HG02759 (cell line): ENCODE results near the gene LTN1.
"Not testable (repeated sequence)": the region's sequence is repeated elsewhere in the genome, so short reads cannot be mapped to it uniquely, and the experiment has no call there.

Experiments used
- ATAC-seq: cut with Tn5 transposase; IDR thresholded peaks from one replicate; pipeline ENCODE4 v1.9.1; 2021; ENCODE audit warnings: mild to moderate bottlenecking, moderate library complexity; ENCODE audit not compliant: unreplicated experiment

The LTN1 gene

GRCh38 chr21:28982637-28983036, 10.0 kb downstream of the LTN1 start:
- ATAC-seq, result no peak

GRCh38 chr21:28979092-28979491, 13.6 kb downstream of the LTN1 start:
- ATAC-seq, result no peak

- ATAC-seq, result no peak
Measured at GRCh38 chr21:28975397-28975796, 17.3 kb downstream of the LTN1 start.

- no peak for ATAC-seq
Measured at GRCh38 chr21:28974531-28975227, 18.0 kb downstream of the LTN1 start.

- no peak for ATAC-seq
Measured at GRCh38 chr21:28972398-28972797, 20.3 kb downstream of the LTN1 start.

- ATAC-seq, result no peak
Measured at GRCh38 chr21:28971171-28971570, 21.5 kb downstream of the LTN1 start.

GRCh38 chr21:28963831-28964230, 28.8 kb downstream of the LTN1 start:
- no peak for ATAC-seq

GRCh38 chr21:28962465-28962864, 30.2 kb downstream of the LTN1 start:
- no peak for ATAC-seq

GRCh38 chr21:28961927-28962326, 30.8 kb downstream of the LTN1 start:
- no peak for ATAC-seq

GRCh38 chr21:28960245-28960644, 32.4 kb downstream of the LTN1 start:
- ATAC-seq, result no peak

- no peak for ATAC-seq
Measured at GRCh38 chr21:28959367-28960099, 33.1 kb downstream of the LTN1 start.

- peak; percentile 69 for ATAC-seq
Measured at GRCh38 chr21:28953247-28953646, 39.4 kb downstream of the LTN1 start.

- no peak for ATAC-seq
Measured at GRCh38 chr21:28952686-28953085, 40.0 kb downstream of the LTN1 start.

GRCh38 chr21:28949318-28949717, 43.4 kb downstream of the LTN1 start:
- ATAC-seq, result no peak

GRCh38 chr21:28944296-28944695, 48.4 kb downstream of the LTN1 start:
- no peak for ATAC-seq

- ATAC-seq, result no peak
Measured at GRCh38 chr21:28943631-28944030, 49.0 kb downstream of the LTN1 start.

- ATAC-seq, result no peak
Measured at GRCh38 chr21:28938726-28939125, 54.0 kb downstream of the LTN1 start.

- no peak for ATAC-seq
Measured at GRCh38 chr21:28937737-28938136, 54.9 kb downstream of the LTN1 start.

- no peak for ATAC-seq
Measured at GRCh38 chr21:28936721-28937120, 56.0 kb downstream of the LTN1 start.

GRCh38 chr21:28936036-28936435, 56.6 kb downstream of the LTN1 start:
- no peak for ATAC-seq

- ATAC-seq, result no peak
Measured at GRCh38 chr21:28932717-28933116, 60.0 kb downstream of the LTN1 start.

GRCh38 chr21:28931708-28932372, 60.8 kb downstream of the LTN1 start:
- not testable (repeated sequence) for ATAC-seq
